Bladder microvascular endothelial cell (primary cell): ENCODE data around the gene POR. TPM values are rescaled to one million over a fixed set of nuclear protein-coding genes. Genes with fewer than 3 reads are reported as not detected.

Experiments used
- total RNA-seq: library from RNA; depleted of rRNA; stranded (reverse); fragments of >200 nt; gene quantifications from 2 replicates; pipeline ENCODE4 v1.2.3, GENCODE V29; 2014

The POR gene
- 59.4 and 85.5 TPM in 2 replicates for total RNA-seq

DNA sequence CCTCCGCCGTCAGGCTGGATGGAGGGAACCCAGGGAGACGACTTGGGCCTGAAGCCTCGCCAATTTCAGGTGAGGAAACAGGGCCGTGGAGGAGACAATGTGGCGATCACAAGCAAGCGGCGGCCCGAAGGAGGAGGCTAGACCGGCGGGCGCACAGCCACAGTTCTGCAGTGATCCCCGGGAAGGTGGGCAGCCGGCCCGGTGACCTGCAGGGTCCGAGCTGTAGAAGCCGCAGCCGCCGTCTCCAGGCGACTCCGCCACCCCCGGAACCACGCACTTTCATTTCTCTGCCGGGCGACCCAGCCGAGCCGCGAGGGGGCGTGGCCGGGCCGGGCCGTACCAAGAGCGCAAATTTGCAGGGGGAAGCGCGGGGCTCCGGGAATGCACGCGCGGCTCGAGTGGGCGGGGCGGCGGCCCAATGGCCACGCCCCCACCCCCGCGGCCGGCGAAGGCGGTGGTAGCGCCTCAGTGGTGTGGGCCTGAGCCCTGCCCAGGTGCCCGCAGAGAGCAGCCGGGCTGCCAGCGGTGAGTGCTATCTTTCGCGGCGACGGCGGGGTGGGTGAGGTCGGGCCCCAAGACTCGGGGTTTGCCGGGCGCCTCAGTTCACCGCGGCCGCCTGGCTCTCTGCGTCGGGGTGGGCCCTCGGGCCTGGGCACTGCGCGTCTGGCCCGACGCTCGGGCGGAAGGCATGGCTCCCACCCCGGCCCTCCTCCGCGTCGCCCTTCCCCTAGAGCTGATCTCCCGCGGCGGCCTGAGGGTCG lies at the start of gene POR:
TSS of gene POR (plus strand) at position 501 of the 761 bp plus-strand sequence. CDS start 38,847 bp downstream, outside the sequence.

DNA sequence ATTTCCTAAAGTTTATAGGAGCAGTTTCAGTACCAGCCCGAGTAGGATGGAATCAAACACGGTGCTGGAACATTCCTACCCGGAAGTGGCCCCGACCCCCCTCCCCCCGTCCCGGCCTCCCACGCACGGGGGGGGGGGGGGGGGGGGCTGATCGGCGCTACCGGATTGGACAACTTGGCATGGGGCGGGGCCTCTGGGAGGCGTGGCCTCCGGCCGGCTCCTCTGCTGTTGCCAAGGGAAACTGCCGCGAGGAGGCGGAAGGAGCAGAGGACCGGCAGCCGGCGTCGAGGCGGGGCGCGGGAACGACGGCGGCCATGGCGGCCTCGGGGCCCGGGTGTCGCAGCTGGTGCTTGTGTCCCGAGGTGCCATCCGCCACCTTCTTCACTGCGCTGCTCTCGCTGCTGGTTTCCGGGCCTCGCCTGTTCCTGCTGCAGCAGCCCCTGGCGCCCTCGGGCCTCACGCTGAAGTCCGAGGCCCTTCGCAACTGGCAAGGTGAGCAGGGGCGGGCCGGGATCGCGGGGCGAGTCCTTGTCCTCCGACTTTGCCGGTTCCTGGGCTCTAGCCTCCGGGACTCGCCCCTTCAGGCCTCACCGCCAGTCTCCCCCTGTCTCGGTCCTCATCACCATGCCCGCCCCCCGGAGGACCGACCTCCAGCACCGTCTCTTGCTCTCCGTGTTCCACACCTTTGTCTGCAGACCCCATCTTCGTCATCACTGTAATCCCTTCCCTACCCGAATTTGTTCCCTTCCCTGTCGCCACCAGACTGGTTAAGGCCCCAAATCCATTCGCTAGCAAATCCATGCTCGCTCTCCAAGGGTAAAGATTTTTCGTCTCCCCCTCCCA lies 36.0 kb upstream of the POR start, which contains the start of gene RHBDD2:
TSS of gene RHBDD2 (plus strand) at position 266 of the 843 bp plus-strand sequence. CDS start at position 315, 49 bp downstream.

DNA sequence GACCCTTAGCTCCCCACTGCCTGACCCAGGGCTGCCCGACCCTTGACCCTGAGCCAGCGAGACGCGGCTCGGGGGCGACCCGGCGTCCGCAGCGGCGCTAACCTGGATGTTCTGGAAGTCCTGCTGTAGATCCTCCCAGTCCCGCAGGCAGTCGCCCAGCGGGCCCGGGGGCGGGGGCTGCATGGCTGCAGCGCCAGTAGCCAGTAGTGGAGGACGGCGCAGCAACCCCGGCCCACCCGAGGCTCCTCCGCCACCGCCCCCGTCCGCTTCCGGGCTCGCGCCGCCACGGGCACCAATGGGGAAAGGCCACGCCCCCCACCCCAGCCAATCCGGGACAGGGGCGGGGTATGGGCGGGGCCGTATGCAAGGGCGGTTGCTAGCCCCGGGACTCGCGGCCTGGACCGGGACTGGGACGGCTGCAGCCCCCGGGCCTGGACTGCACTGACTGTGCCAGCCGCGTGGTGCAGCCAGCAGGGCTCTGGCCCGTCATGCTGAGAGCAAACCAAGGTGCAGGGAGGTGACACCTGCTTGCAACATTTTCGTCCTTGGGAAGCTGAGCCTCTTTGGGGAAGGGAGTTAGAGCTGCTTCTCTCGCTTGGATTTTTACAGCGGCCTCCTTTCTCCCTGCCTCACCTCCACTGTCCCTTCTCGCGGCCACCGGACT lies 79.6 kb downstream of the POR start, which contains the start of gene TMEM120A:
TSS of gene TMEM120A (minus strand) at position 208 of the 664 bp plus-strand sequence. CDS start at position 183, 25 bp downstream.

Other genes with a start within 250 kb of the POR start
- 25.7 and 57.1 TPM in 2 replicates for gene HIP1, start 176.2 kb upstream of the POR start, total RNA-seq
- not detected in 2 replicates for gene CCL26, start 142.9 kb upstream of the POR start, total RNA-seq
- not detected in 2 replicates for gene CCL24, start 101.3 kb upstream of the POR start, total RNA-seq
- gene RHBDD2, start 36.1 kb upstream of the POR start, total RNA-seq: 9.7 and 14.2 TPM in 2 replicates
- gene TMEM120A, start 79.4 kb downstream of the POR start, total RNA-seq: 15.2 and 137 TPM in 2 replicates
- gene STYXL1, start 132.8 kb downstream of the POR start, total RNA-seq: 27.5 and 44.0 TPM in 2 replicates
- 33.8 and 62.2 TPM in 2 replicates for gene MDH2, start 133.0 kb downstream of the POR start, total RNA-seq